DOHH2 (cell line): Measurements from ENCODE around the gene IPCEF1.

ENCODE experiments used
- H3F3A ChIP-seq: fragments of 200-600 bp; sonication (generic), shearing (Covaris generic); 2 replicates; pipeline ENCODE4 v1.6.0; 2016; ENCODE audit warnings: antibody characterized with exemption, mild to moderate bottlenecking; ENCODE audit not compliant: control insufficient read depth, insufficient read depth
- H3K27ac ChIP-seq: fragments of 200-600 bp; sonication (generic); 2 replicates; pipeline ENCODE4 v1.5.1; 2014; ENCODE audit warnings: low read depth, mild to moderate bottlenecking, low read length, moderate library complexity
- H3K27me3 ChIP-seq: fragments of 200-600 bp; sonication (generic); 2 replicates; pipeline ENCODE4 v1.6.1; 2014; ENCODE audit warnings: mild to moderate bottlenecking, low read length, mixed read lengths; ENCODE audit not compliant: control insufficient read depth
- H3K36me3 ChIP-seq: fragments of 200-600 bp; sonication (generic); 2 replicates; pipeline ENCODE4 v1.6.1; 2014; ENCODE audit warnings: mild to moderate bottlenecking, low read length, moderate library complexity, mixed read lengths; ENCODE audit not compliant: control insufficient read depth
- H3K4me1 ChIP-seq: fragments of 200-600 bp; sonication (generic); 2 replicates; pipeline ENCODE4 v1.6.1; 2014; ENCODE audit warnings: mild to moderate bottlenecking, low read length, mixed read lengths; ENCODE audit not compliant: control insufficient read depth
- H3K4me2 ChIP-seq: fragments of 200-600 bp; sonication (generic); 2 replicates; pipeline ENCODE4 v1.6.0; 2014; ENCODE audit warnings: mild to moderate bottlenecking, low read length, moderate library complexity
- H3K4me3 ChIP-seq: fragments of 200-600 bp; sonication (generic); 2 replicates; pipeline ENCODE4 v1.5.1; 2014; ENCODE audit warnings: mild to moderate bottlenecking, low read length, mixed read lengths
- H3K79me2 ChIP-seq: fragments of 200-600 bp; sonication (generic); 2 replicates; pipeline ENCODE4 v1.6.1; 2014; ENCODE audit warnings: mild to moderate bottlenecking, low read length, mixed read lengths; ENCODE audit not compliant: control insufficient read depth
- H3K9me2 ChIP-seq: fragments of 200-600 bp; sonication (generic); replicated peaks from 2 replicates; pipeline ENCODE4 v1.6.1; 2014; ENCODE audit warnings: mild to moderate bottlenecking, low read length, mixed read lengths; ENCODE audit not compliant: control insufficient read depth
- H3K9me3 ChIP-seq: fragments of 200-600 bp; sonication (generic); 2 replicates; pipeline ENCODE4 v1.6.1; 2014; ENCODE audit warnings: antibody characterized with exemption, low read length, mixed read lengths; ENCODE audit not compliant: control insufficient read depth, insufficient read depth
- H4K20me1 ChIP-seq: fragments of 200-600 bp; sonication (generic); 2 replicates; pipeline ENCODE4 v1.6.0; 2014; ENCODE audit warnings: low read depth, mild to moderate bottlenecking, antibody characterized with exemption, low read length, moderate library complexity; ENCODE audit not compliant: control insufficient read depth, insufficient read depth
- EZH2phosphoT487 ChIP-seq: fragments of 200-600 bp; sonication (generic); IDR thresholded peaks from 2 replicates; pipeline ENCODE4 v1.6.1; 2017; ENCODE audit warnings: borderline replicate concordance, mild to moderate bottlenecking, antibody characterized with exemption, low read length, moderate library complexity, mixed read lengths
- TF ChIP-seq, protein P1 (sequence below): fragments of 200-600 bp; sonication (generic); IDR thresholded peaks from one replicate; pipeline ENCODE4 v1.5.1; 2014; ENCODE audit warnings: antibody characterized with exemption, mild to moderate bottlenecking, low read depth, low read length; ENCODE audit not compliant: poor library complexity, severe bottlenecking

The IPCEF1 gene

DNA sequence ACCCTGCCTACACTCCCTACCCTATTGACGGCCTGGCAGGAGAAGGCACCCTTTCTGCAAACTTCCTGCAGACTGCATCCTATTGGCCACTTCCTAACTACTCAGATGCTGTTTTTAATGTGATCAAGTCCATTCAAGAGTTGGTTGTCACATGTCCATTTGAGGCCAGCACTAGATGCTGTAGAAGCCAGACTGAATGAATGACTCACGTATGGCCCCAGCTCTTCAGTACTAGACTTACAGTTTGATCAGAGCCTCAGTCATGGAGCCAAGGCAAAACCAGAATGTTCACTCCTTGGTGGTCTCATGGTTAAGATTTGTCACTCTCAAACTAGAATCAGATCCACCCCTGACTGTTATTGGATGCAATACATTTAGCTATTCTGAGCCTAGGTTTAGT is 215.9 kb downstream of the IPCEF1 start:
- Histone ChIP-seq H4K20me1 (no peaks in the 10 kb centered on the region), H3K79me2 (no peaks in the 10 kb centered on the region), H3F3A (no peaks in the 10 kb centered on the region), H3K9me2 (no peaks in the 10 kb centered on the region), H3K36me3 (no peaks in the 10 kb centered on the region), H3K4me3 (no peak overlapping the region), H3K9me3 (no peaks in the 10 kb centered on the region), H3K4me2 (no peak overlapping the region), H3K4me1 (no peaks in the 10 kb centered on the region), H3K27ac (no peak overlapping the region), H3K27me3 (no peaks in the 10 kb centered on the region)
- no peak for TF ChIP-seq EZH2phosphoT487
- TF ChIP-seq, protein P1, sequence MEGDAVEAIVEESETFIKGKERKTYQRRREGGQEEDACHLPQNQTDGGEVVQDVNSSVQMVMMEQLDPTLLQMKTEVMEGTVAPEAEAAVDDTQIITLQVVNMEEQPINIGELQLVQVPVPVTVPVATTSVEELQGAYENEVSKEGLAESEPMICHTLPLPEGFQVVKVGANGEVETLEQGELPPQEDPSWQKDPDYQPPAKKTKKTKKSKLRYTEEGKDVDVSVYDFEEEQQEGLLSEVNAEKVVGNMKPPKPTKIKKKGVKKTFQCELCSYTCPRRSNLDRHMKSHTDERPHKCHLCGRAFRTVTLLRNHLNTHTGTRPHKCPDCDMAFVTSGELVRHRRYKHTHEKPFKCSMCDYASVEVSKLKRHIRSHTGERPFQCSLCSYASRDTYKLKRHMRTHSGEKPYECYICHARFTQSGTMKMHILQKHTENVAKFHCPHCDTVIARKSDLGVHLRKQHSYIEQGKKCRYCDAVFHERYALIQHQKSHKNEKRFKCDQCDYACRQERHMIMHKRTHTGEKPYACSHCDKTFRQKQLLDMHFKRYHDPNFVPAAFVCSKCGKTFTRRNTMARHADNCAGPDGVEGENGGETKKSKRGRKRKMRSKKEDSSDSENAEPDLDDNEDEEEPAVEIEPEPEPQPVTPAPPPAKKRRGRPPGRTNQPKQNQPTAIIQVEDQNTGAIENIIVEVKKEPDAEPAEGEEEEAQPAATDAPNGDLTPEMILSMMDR, result no peak

- Histone ChIP-seq H3K36me3 (no peaks in the 10 kb centered on the region), H3K9me2 (no peaks in the 10 kb centered on the region), H3F3A (no peaks in the 10 kb centered on the region), H3K4me3 (no peak overlapping the region), H3K4me2 (no peak overlapping the region), H4K20me1 (no peaks in the 10 kb centered on the region), H3K27me3 (no peaks in the 10 kb centered on the region), H3K79me2 (no peaks in the 10 kb centered on the region), H3K4me1 (no peaks in the 10 kb centered on the region), H3K9me3 (no peaks in the 10 kb centered on the region), H3K27ac (no peak overlapping the region)
- TF ChIP-seq EZH2phosphoT487, result no peak
- TF ChIP-seq, protein P1, result no peak
Observed at GRCh38 chr6:154139892-154140291, 216.7 kb downstream of the IPCEF1 start.

GRCh38 chr6:154138793-154139192 is 217.8 kb downstream of the IPCEF1 start:
- Histone ChIP-seq H3K4me1 (no peaks in the 10 kb centered on the region), H3K27me3 (no peaks in the 10 kb centered on the region), H3K79me2 (no peaks in the 10 kb centered on the region), H3K36me3 (no peaks in the 10 kb centered on the region), H3K27ac (no peak overlapping the region), H3K9me2 (no peaks in the 10 kb centered on the region), H3F3A (no peaks in the 10 kb centered on the region), H4K20me1 (no peaks in the 10 kb centered on the region), H3K4me2 (no peak overlapping the region), H3K4me3 (no peak overlapping the region), H3K9me3 (no peaks in the 10 kb centered on the region)
- TF ChIP-seq, protein P1, result no peak
- no peak for TF ChIP-seq EZH2phosphoT487
